Stimulated activated naive CD8-positive, alpha-beta T cell treated with anti-CD3 and anti-CD28 coated beads, Interleukin-15, Interleukin-2, amounts not matched to agents 100 ng/mL and 50 ng/mL, for 24 hours (primary cell): Measurements from ENCODE around the gene MOCS3.

Experiments
- H3K27ac Mint-ChIP-seq: one replicate; pipeline ENCODE4 v1.8.0; 2021; ENCODE audit warnings: mild to moderate bottlenecking, mixed read lengths
- H3K27me3 Mint-ChIP-seq: one replicate; pipeline ENCODE4 v1.8.0; 2021; ENCODE audit warnings: mixed read lengths
- H3K36me3 Mint-ChIP-seq: one replicate; pipeline ENCODE4 v1.8.0; 2021; ENCODE audit warnings: low read depth, mixed read lengths
- H3K4me1 Mint-ChIP-seq: one replicate; pipeline ENCODE4 v1.8.0; 2021; ENCODE audit warnings: low read depth, mixed read lengths
- H3K4me3 Mint-ChIP-seq: one replicate; pipeline ENCODE4 v1.8.0; 2021; ENCODE audit warnings: mild to moderate bottlenecking, mixed read lengths
- H3K9me3 Mint-ChIP-seq: one replicate; pipeline ENCODE4 v1.8.0; 2021; ENCODE audit warnings: mixed read lengths

MOCS3 gene

GRCh38 chr20:51005214-51005613, 46.6 kb downstream of the MOCS3 start:
- Mint-ChIP-seq H3K27ac (no peak overlapping the region), H3K9me3 (no peaks in the 10 kb centered on the region), H3K36me3 (no peaks in the 10 kb centered on the region), H3K27me3 (peaks cover 17% of the 10 kb centered on the region), H3K4me1 (peaks cover 6% of the 10 kb centered on the region), H3K4me3 (no peak overlapping the region)

GRCh38 chr20:51008718-51009117, 50.1 kb downstream of the MOCS3 start:
- Mint-ChIP-seq H3K4me1 (no peaks in the 10 kb centered on the region), H3K36me3 (no peaks in the 10 kb centered on the region), H3K9me3 (no peaks in the 10 kb centered on the region), H3K4me3 (no peak overlapping the region), H3K27me3 (peaks cover 12% of the 10 kb centered on the region), H3K27ac (no peak overlapping the region)

GRCh38 chr20:51009303-51010042, 50.9 kb downstream of the MOCS3 start:
- Mint-ChIP-seq H3K27me3 (peaks cover 19% of the 10 kb centered on the region), H3K27ac (no peak overlapping the region)

DNA sequence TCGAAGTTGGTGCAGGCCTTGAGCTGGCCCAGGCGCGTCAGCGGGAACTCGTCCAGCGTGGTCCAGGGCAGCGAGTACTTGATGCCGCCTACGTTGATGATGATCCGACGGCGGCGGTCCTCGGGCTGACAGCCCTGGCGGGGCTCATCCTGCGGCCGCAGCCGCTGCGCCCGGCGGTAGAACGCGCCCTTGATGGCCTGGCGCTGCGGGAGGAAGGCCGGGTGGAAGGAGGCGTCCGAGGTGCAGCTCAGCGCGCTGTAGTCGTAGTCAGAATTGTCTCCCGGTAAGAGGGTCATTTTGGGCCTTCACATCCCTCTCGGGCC, 51.4 kb downstream of the MOCS3 start:
- no peak overlapping the region for H3K4me3 Mint-ChIP-seq
- H3K4me1 Mint-ChIP-seq = no peaks in the 10 kb centered on the region
- H3K27me3 Mint-ChIP-seq = peaks cover 25% of the 10 kb centered on the region
- H3K27ac Mint-ChIP-seq = no peak overlapping the region
- H3K9me3 Mint-ChIP-seq = no peaks in the 10 kb centered on the region
- no peaks in the 10 kb centered on the region for H3K36me3 Mint-ChIP-seq

More at GRCh38 chr20:51009303-51010042, 50.9 kb downstream of the MOCS3 start:
- no peak overlapping the region for H3K4me3 Mint-ChIP-seq
- no peaks in the 10 kb centered on the region for H3K4me1 Mint-ChIP-seq
- H3K36me3 Mint-ChIP-seq = no peaks in the 10 kb centered on the region
- H3K9me3 Mint-ChIP-seq = no peaks in the 10 kb centered on the region

DNA sequence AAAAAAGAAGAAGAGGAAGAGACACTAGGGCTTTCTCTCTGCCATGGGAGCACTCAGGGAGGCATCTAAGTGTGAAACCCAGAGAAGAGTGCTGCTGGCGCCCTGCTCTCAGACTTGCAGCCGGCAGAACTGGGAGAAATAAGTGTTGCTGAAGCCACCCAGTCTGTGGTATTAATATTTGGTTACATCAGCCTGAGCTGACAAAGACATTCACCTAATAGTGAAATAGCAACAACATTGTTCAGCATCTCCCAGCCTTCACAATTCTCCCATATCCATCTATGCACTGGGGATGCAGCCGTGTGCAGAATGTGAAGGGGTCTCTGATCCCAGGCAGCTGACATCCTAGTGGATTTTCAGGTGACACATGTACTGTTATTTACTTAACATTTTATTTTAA, 52.3 kb downstream of the MOCS3 start:
- no peaks in the 10 kb centered on the region for H3K36me3 Mint-ChIP-seq
- H3K27ac Mint-ChIP-seq = no peak overlapping the region
- no peaks in the 10 kb centered on the region for H3K4me1 Mint-ChIP-seq
- H3K27me3 Mint-ChIP-seq = peaks cover 34% of the 10 kb centered on the region
- no peak overlapping the region for H3K4me3 Mint-ChIP-seq
- H3K9me3 Mint-ChIP-seq = no peaks in the 10 kb centered on the region

DNA sequence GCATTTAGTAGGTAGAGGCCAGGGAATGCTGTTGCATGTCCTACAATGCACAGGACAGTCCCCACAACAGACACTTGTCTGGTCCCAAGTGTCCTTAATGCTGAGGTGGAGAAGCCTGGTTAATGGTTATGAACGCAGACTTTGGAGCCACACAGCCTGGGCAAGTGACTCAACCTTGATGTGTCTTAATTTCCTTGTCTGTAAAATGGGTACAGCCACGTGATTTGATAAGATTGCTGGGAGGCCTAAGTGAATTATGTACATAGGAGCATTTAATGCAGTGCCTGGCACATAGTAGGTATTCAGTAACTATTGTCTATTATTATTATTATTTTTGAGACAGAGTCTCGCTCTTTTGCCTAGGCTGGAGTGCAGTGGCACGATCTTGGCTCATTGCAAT, 52.9 kb downstream of the MOCS3 start:
- no peaks in the 10 kb centered on the region for H3K9me3 Mint-ChIP-seq
- H3K36me3 Mint-ChIP-seq = no peaks in the 10 kb centered on the region
- no peak overlapping the region for H3K4me3 Mint-ChIP-seq

GRCh38 chr20:51012357-51012756, 53.7 kb downstream of the MOCS3 start:
- H3K9me3 Mint-ChIP-seq = no peaks in the 10 kb centered on the region
- H3K27me3 Mint-ChIP-seq = peaks cover 41% of the 10 kb centered on the region
- H3K27ac Mint-ChIP-seq = no peak overlapping the region
- H3K4me1 Mint-ChIP-seq = peaks cover 3% of the 10 kb centered on the region
- no peak overlapping the region for H3K4me3 Mint-ChIP-seq
- no peaks in the 10 kb centered on the region for H3K36me3 Mint-ChIP-seq

More for the DNA sequence above, 52.9 kb downstream of the MOCS3 start:
- H3K27me3 Mint-ChIP-seq = peaks cover 36% of the 10 kb centered on the region
- H3K4me1 Mint-ChIP-seq = no peaks in the 10 kb centered on the region
- H3K27ac Mint-ChIP-seq = no peak overlapping the region
